WTC11 (cell line): ENCODE data around the gene SLC39A6. TPM values are rescaled to one million over a fixed set of nuclear protein-coding genes. Genes with fewer than 3 reads are reported as not detected.
A peak's percentile ranks its signal among the peaks of the same experiment; 100 is the strongest.

ENCODE experiments used
- ATAC-seq: fragments of 200-7000 bp; cut with Tn5 transposase; 2 replicates; pipeline ENCODE4 v1.10.0; 2021; ENCODE audit warnings: mild to moderate bottlenecking, moderate library complexity
- CTCF ChIA-PET: fragments of 300-600 bp; sonication (Branson Sonifier 250); formaldehyde crosslinking; loops from one replicate; lab custom pipeline; 2021; ENCODE audit warnings: antibody characterized with exemption; lab: Charles Lee
- POLR2A ChIA-PET: fragments of 350-600 bp; sonication (Branson Sonifier 250); formaldehyde crosslinking; loops from one replicate; lab custom pipeline; 2021; ENCODE audit warnings: antibody characterized with exemption; lab: Charles Lee
- DNase-seq: peaks from one replicate; pipeline ENCODE4 v3.0.0; 2021; ENCODE audit warnings: low spot score
- H3K27ac Mint-ChIP-seq: 2 replicates; pipeline ENCODE4 v1.8.0; 2021; ENCODE audit warnings: mixed read lengths
- H3K27me3 Mint-ChIP-seq: 2 replicates; pipeline ENCODE4 v1.8.0; 2021; ENCODE audit warnings: low read depth, mild to moderate bottlenecking, moderate library complexity, mixed read lengths
- H3K36me3 Mint-ChIP-seq: 2 replicates; pipeline ENCODE4 v1.8.0; 2021; ENCODE audit warnings: mixed read lengths
- H3K4me1 Mint-ChIP-seq: 2 replicates; pipeline ENCODE4 v1.8.0; 2022; ENCODE audit warnings: mixed read lengths
- H3K4me3 Mint-ChIP-seq: 2 replicates; pipeline ENCODE4 v1.8.0; 2021; ENCODE audit warnings: mild to moderate bottlenecking, moderate library complexity, mixed read lengths
- H3K9me3 Mint-ChIP-seq: 2 replicates; pipeline ENCODE4 v1.8.0; 2021; ENCODE audit warnings: mixed read lengths
- ATF2 ChIP-seq: sonication (generic); formaldehyde crosslinking; IDR thresholded peaks from 2 replicates; pipeline ENCODE4 v1.8.1; 2022; ENCODE audit warnings: low read depth, missing genetic modification reagents, borderline replicate concordance
- ATF3 ChIP-seq: sonication (generic); formaldehyde crosslinking; conservative IDR thresholded peaks from 2 replicates; pipeline ENCODE4 v1.8.1; 2022; ENCODE audit warnings: mild to moderate bottlenecking, missing genetic modification reagents
- CBFB ChIP-seq: sonication (generic); formaldehyde crosslinking; IDR thresholded peaks from 2 replicates; pipeline ENCODE4 v1.8.1; 2022; ENCODE audit warnings: mild to moderate bottlenecking, low read depth, missing genetic modification reagents
- CDX4 ChIP-seq: fragments of 250-450 bp; sonication (Bioruptor Pico); IDR thresholded peaks from 2 replicates; pipeline ENCODE4 v1.9.0; 2021; ENCODE audit warnings: moderate library complexity, mild to moderate bottlenecking, inconsistent platforms, borderline replicate concordance
- E2F1 ChIP-seq: sonication (generic); formaldehyde crosslinking; IDR thresholded peaks from 2 replicates; pipeline ENCODE4 v1.8.0; 2022; ENCODE audit warnings: mild to moderate bottlenecking, missing genetic modification reagents
- EMX1 ChIP-seq: fragments of 250-450 bp; sonication (Bioruptor Pico); IDR thresholded peaks from 2 replicates; pipeline ENCODE4 v1.8.0; 2021; ENCODE audit warnings: mild to moderate bottlenecking
- FOXJ3 ChIP-seq: sonication (generic); formaldehyde crosslinking; IDR thresholded peaks from 2 replicates; pipeline ENCODE4 v1.9.0; 2021; ENCODE audit warnings: missing genetic modification reagents, mild to moderate bottlenecking, borderline replicate concordance
- IRF2 ChIP-seq: sonication (generic); formaldehyde crosslinking; IDR thresholded peaks from 2 replicates; pipeline ENCODE4 v1.8.0; 2022; ENCODE audit warnings: low read depth, missing genetic modification reagents, borderline replicate concordance
- MLX ChIP-seq: sonication (generic); formaldehyde crosslinking; IDR thresholded peaks from 2 replicates; pipeline ENCODE4 v1.8.1; 2023; ENCODE audit warnings: mild to moderate bottlenecking, missing genetic modification reagents, moderate library complexity
- MYBL2 ChIP-seq: sonication (generic); formaldehyde crosslinking; IDR thresholded peaks from 2 replicates; pipeline ENCODE4 v1.8.1; 2023; ENCODE audit warnings: mild to moderate bottlenecking, moderate library complexity, missing genetic modification reagents
- NR1H2 ChIP-seq: sonication (generic); formaldehyde crosslinking; IDR thresholded peaks from 2 replicates; pipeline ENCODE4 v1.9.0; 2021; ENCODE audit warnings: mild to moderate bottlenecking, moderate library complexity, missing genetic modification reagents
- NR2C2 ChIP-seq: sonication (generic); formaldehyde crosslinking; IDR thresholded peaks from 2 replicates; pipeline ENCODE4 v1.8.0; 2022; ENCODE audit warnings: mild to moderate bottlenecking, missing genetic modification reagents
- SMAD4 ChIP-seq: sonication (generic); formaldehyde crosslinking; IDR thresholded peaks from 2 replicates; pipeline ENCODE4 v1.8.0; 2022; ENCODE audit warnings: mild to moderate bottlenecking, missing genetic modification reagents
- SOX15 ChIP-seq: fragments of 250-450 bp; sonication (Bioruptor Pico); IDR thresholded peaks from 2 replicates; pipeline ENCODE4 v1.9.0; 2021; ENCODE audit warnings: mild to moderate bottlenecking
- SP1 ChIP-seq: sonication (generic); formaldehyde crosslinking; conservative IDR thresholded peaks from 2 replicates; pipeline ENCODE4 v1.8.1; 2022; ENCODE audit warnings: missing genetic modification reagents
- ZNF121 ChIP-seq: sonication (generic); formaldehyde crosslinking; IDR thresholded peaks from 2 replicates; pipeline ENCODE4 v1.8.0; 2023; ENCODE audit warnings: missing genetic modification reagents
- ZNF219 ChIP-seq: sonication (generic); formaldehyde crosslinking; IDR thresholded peaks from 2 replicates; pipeline ENCODE4 v1.8.0; 2023; ENCODE audit warnings: missing genetic modification reagents, mild to moderate bottlenecking, borderline replicate concordance
- ZNF281 ChIP-seq: sonication (generic); formaldehyde crosslinking; IDR thresholded peaks from 2 replicates; pipeline ENCODE4 v1.8.0; 2023; ENCODE audit warnings: mild to moderate bottlenecking, missing genetic modification reagents
- ZSCAN18 ChIP-seq: fragments of 250-450 bp; sonication (Bioruptor Pico); IDR thresholded peaks from 2 replicates; pipeline ENCODE4 v2.1.2; 2022; ENCODE audit warnings: mild to moderate bottlenecking, moderate library complexity
- total RNA-seq: library from RNA; stranded (reverse); gene quantifications from 3 replicates; pipeline ENCODE4 v1.2.3, GENCODE V29; 2021

SLC39A6 gene
- total RNA-seq, 1 experiment from 2014 or later: 29.2 TPM

- TF ChIP-seq IRF2 (CRISPR knock-in tag) (no peak), ZNF281 (CRISPR knock-in tag) (no peak), MYBL2 (CRISPR knock-in tag) (no peak; the same call in 1 of the 2 replicates), SMAD4 (CRISPR knock-in tag) (0 out of 2 replicates have a peak, but pooled peaks have one; percentile 23)
These were observed at the start of gene SLC39A6, which contains the start of gene ELP2 (continued) for GRCh38 chr18:36129300-36130038.

GRCh38 chr18:36177913-36178312, 48.8 kb upstream of the SLC39A6 start:
- TF ChIP-seq ATF3 (CRISPR knock-in tag) (no peak), ZSCAN18 (no peak), NR1H2 (CRISPR knock-in tag) (no peak), CDX4 (CRISPR knock-in tag) (no peak), CBFB (CRISPR knock-in tag) (no peak), ATF2 (CRISPR knock-in tag) (no peak), E2F1 (no peak)
- TF ChIP-seq, all 79 proteins: peak for 0
- no peak overlapping the region for H3K4me3 Mint-ChIP-seq
- H3K36me3 Mint-ChIP-seq: peaks cover 22% of the 10 kb centered on the region
- H3K9me3 Mint-ChIP-seq: no peaks in the 10 kb centered on the region
- peaks cover 5% of the 10 kb centered on the region; the same call in 1 of the 2 replicates for H3K4me1 Mint-ChIP-seq
- ATAC-seq: no peak
- no peak for DNase-seq
- POLR2A ChIA-PET: no interaction called here
- H3K27me3 Mint-ChIP-seq: no peaks in the 10 kb centered on the region
- CTCF ChIA-PET: no interaction called here
- no peak overlapping the region; the same call in 1 of the 2 replicates for H3K27ac Mint-ChIP-seq

GRCh38 chr18:36176711-36177110, 47.6 kb upstream of the SLC39A6 start:
- DNase-seq (no peak), ATAC-seq (no peak)
- H3K27ac Mint-ChIP-seq: no peak overlapping the region
- peaks cover 5% of the 10 kb centered on the region; the same call in 1 of the 2 replicates for H3K4me1 Mint-ChIP-seq
- peaks cover 30% of the 10 kb centered on the region for H3K36me3 Mint-ChIP-seq
- TF ChIP-seq EMX1 (CRISPR knock-in tag) (no peak), FOXJ3 (CRISPR knock-in tag) (no peak), SOX15 (CRISPR knock-in tag) (no peak), SP1 (CRISPR knock-in tag) (no peak), NR2C2 (no peak), MLX (CRISPR knock-in tag) (no peak), ZNF219 (CRISPR knock-in tag) (no peak), ZNF121 (no peak)
- H3K4me3 Mint-ChIP-seq: no peak overlapping the region
- H3K9me3 Mint-ChIP-seq: no peaks in the 10 kb centered on the region
- ChIA-PET CTCF (no interaction called here), POLR2A (no interaction called here)
- H3K27me3 Mint-ChIP-seq: no peaks in the 10 kb centered on the region
